ENCODE measurements around the gene PIK3C2G.

PIK3C2G gene

DNA sequence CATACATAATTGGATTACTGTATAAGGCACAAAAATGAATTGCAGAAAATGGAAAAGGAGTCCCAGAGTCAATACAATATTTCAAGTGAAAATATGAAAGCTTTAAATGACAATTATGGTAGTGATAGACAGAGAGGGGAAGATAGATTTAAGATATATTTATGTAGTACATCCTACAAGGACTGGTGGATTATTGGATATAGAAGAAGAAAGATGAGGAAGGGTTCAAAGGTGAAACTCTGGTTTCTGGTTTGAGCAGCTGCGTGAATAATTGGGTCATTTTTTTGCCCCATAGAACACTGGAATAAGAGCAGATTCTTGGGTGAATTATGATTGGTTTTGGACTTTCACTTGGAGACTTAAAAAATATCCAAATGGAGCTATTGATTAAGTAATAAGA is 19.4 kb downstream of the PIK3C2G start:
- DNase-seq (ENCODE audit: low read depth, low spot score) = no peak

DNA sequence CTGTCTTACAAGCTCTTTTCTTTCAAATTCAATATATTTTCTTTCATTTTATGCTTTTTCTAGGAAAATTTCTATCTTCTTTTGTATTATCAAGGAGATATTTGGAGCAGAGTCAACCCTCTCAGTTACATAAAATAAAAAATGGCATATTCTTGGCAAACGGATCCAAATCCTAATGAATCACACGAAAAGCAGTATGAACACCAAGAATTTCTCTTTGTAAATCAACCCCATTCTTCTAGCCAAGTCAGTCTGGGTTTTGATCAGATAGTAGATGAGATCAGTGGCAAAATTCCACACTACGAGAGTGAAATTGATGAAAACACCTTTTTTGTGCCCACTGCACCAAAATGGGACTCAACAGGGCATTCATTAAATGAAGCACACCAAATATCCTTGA is 20.6 kb downstream of the PIK3C2G start:
- DNase-seq (ENCODE audit: low read depth, low spot score) = peak; percentile 8

DNA sequence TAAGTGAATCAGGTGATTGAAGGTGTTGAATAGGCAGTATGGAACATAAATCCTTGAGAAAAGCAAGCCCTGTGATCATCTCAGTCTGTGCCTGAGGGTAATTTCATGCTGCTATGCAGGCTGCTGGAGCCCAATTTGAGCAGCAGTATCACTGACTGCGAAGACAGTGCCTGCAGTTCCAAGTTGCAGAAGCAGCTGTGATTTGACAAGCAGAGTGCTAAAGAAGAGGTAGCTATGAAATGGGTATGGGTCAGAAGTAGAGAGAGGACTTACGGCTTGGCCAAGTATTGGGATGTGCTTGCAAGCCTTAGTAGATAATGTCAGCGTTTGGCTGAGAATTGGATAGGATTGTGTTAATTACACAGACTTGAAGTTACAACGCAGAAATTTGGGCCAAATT is 22.5 kb downstream of the PIK3C2G start:
- DNase-seq (ENCODE audit: low read depth, low spot score) = no peak

DNA sequence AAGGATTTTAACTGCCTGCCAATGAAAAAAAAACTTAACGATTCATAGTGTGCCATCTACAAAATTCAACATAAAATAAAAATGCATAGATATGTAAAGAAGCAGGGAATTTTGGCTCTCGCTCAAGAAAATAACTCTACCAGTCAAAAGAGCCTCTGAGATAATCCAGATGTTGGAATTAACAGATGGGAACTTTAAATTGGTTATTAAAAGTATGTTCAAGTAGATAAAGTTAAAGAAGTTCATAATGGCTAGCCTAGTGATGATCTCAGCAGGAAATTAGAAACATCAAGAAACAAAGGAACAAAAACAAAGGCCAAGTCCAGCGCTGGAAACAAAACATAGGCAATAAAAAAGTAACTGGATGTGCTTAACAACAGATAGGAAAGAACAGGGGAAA is 23.1 kb downstream of the PIK3C2G start:
- DNase-seq (ENCODE audit: low read depth, low spot score) = no peak

DNA sequence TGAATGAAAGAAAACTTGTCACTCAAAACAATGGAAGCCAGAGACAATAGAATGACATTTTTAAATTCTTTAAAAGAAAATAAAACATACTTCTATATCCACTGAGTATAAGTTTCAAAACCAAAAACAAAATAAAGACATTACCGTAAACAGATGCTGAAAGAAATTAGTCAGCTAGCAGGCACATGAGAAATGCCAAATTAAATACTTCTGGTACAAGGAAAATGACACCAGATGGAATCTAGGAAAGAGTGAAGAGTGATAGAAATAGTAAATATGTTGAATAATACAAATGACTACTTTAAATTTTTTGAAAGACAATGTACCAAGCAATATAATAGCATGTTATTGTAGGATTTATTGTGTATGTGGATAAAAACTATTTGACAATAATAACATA is 23.8 kb downstream of the PIK3C2G start:
- DNase-seq (ENCODE audit: low read depth, low spot score) = no peak

DNA sequence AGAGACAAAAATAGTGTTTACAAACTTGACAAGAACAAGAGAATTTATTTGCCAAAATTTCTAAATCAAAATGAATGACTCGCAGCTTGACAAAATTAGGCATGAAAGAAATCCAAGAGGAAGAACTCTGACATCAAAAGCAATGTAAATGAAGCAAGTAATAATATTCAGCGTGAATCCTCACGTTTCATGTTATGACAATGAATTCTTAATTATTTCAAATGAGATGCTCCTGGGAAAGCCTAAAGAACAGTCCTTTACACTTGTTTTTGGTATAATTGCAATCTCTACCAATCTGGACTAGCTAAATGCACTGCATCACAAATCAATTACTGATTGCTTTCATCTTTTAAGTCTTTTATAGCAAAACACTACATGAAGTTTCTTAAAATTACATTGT is 29.1 kb downstream of the PIK3C2G start:
- no peak for DNase-seq (ENCODE audit: low read depth, low spot score)

DNA sequence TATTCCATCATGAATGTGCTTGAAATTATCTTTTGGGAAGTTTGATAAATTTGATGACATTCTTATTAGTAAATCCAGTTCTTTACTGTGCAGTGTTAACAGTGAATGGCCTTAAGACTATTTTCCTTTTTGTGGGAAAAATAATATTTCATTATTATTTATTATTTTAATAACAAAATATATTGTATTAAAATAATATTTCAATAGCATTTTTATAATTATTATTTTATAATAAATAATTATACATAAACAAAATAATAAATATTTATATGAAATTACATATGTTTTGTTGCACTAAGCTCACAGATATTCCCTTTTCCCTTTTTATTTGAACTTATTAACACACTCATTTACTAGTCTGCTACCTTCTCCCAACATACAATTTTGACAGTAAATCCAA is 33.6 kb downstream of the PIK3C2G start:
- DNase-seq (ENCODE audit: low read depth, low spot score) = no peak

DNA sequence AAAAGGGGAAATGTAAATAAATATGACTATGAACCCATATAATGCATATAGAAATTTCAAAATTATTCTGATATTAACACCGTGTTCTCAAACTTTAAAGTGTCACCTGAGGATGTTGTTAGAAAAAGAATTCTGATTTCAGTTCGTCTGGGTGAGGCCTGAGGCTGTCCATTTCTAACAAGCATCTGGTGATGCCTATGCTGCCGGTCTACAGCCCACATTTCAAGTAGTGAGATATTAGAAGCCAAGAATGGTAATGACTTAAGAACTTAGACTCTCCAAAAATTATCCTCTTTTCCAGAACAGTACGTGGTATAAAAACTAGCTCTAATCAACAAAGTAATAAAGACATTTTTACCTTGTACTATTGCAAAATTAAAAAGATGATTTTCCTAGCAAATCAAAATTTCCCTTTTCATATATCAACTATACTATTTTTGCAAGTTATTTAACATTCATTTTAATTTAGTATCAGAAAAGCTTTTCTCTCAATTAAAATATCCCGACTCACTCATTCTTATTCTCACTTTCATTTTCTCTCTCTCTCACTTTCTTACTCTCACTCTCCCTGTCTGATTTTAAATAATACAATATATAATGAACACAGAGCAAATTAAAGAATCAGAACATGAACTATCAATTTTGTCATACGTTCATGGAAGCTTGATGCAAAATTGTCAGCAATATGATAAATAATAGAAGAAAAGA is 35.0 kb downstream of the PIK3C2G start:
- no peak for DNase-seq (ENCODE audit: low read depth, low spot score)

DNA sequence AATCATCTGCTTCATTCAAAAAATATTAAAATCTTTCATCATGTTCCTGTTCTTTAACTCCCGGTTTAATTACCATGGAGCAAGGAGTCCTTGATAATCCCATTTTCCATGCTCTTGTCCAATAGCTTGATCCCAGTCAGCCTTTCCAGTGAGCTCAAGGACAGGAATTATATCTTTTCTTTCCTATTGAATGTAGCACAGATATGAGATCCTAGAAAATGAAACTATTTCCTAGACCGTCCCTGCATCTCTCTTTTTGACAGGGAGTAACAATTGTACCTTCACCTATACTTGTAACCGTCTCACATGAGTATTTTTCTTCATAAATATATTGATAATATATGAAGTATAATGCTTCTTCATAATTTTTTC is 35.6 kb downstream of the PIK3C2G start:
- DNase-seq (ENCODE audit: low read depth, low spot score) = no peak

DNA sequence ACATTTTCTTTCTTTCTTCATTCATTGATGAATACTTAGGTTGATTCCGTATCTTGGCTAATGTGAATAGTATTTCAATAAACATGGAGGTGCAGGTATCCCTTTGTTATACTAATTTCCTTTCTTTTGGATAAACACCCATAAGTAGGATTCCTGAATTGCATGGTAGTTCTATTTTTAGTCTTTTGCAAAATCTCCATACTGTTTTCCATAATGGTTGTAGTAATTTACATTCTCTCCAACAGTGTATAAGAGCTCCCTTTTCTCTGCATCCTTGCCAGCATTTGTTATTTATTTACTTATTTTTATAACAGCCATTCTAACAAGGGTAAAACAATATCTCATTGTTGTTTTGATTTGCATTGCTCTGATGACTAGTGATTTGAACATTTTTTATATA is 36.6 kb downstream of the PIK3C2G start:
- DNase-seq (ENCODE audit: low read depth, low spot score) = no peak

DNA sequence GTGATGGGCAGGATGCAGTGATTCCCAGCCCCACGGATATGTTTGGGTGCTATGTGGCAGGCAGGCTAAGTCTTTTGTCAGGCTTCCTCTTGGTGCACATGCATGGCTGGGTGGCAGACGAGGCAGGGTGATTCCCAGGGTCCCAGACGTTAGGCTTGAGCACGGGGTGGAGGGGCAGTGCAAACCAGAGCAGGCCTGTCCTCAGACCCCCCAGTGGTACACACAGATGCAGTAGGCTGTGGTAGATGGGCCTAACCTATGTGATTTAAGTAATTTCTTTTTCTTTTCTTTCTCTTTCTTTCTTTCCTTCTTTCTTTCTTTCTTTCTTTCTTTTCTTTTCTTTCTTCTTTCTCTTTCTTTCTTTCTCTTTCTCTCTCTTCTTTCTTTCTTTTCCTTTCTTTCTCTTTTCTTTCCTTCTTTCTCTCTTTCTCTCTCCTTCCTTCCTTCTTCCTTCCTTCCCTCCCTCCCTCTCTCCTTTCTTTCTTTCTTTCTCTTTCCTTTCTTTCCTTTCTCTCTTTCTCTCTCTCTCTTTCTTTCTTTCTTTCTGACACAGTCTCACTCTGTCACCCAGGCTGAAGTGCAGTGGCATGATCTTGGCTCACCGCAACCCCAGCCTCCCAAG is 41.6 kb downstream of the PIK3C2G start:
- DNase-seq (ENCODE audit: low read depth, low spot score) = no peak

DNA sequence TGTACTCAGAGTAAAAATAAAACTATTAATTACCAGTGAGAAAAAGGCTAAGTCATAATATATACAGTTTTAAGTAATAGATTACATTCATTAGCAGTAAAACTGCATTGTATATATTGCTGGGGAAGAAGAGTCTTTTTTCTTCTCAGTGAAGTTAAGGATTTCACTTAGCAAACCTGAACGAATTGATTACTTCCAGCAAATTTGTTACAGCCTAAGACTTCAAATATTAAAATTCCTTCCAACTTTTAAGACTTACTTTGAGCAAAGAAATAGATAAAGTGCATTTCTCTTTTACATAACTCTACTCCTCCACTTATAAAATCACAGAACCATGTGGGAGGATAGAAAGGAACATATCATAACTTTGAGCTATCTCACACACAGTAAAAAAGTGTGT is 43.3 kb downstream of the PIK3C2G start:
- DNase-seq (ENCODE audit: low read depth, low spot score) = no peak

DNA sequence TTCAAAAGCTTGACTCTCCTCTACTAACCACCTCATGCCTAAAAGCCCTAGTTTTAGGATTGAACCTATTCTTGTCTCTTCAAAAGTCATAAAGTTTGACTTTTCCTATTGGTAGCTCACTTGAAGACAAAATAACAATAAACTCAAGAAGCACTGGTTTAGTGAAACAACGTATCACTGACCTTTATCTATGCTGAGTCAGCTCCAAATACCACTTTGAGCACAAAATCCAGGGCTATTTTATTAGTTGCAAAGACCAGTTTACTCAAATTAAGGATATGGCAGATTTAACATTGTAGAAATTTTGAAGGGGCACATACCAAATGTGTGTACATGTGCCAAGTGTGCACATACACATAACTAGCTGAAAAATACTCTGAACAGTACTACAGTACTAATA is 45.0 kb downstream of the PIK3C2G start:
- no peak for DNase-seq (ENCODE audit: low read depth, low spot score)

DNA sequence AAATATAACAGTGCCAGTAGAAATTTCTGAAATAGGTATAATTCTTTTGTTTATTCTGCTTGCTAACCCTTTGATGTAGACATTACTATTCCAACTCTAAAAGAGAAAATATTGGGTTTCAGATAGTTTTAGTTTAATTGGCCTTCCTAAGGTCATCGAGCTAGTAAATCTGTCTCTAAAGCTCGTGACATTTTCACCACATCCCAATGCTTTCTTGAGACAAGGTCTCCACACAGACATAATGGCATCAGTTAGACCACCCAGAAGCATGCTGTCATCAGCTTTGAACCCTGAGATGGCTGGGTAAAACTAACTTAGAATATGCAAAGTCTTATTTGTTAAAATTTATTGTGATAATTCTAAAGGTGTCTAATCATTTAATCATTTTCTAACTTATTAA is 52.0 kb downstream of the PIK3C2G start:
- no peak for DNase-seq (ENCODE audit: low read depth, low spot score)

DNA sequence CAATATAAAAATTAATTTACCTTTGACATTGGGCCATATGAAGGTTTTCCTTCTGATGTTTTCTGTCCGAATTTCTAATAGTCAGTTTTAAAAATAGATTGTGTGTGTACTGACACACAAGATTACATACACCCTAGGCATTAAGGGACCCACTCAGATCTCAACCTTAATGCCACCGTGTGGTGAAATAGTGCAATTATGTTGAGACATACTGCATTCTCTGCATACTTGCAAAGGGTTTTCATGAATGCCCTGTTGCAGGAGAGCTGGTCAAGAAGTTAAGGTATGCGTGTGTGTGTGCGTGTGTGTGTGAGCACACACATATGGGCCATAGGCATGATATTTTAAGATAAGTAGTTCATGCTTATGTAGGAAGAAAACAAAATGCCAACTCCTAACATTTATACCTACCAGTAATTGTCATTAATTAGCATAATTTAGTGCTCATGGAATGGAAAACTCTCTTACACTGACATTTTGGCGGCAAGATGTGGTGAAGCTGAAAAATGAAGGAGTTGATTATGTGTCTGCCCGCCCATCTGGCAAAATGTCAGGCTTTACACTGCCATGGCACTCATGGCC is 58.8 kb downstream of the PIK3C2G start:
- DNase-seq (ENCODE audit: low read depth, low spot score) = peak; percentile 80

DNA sequence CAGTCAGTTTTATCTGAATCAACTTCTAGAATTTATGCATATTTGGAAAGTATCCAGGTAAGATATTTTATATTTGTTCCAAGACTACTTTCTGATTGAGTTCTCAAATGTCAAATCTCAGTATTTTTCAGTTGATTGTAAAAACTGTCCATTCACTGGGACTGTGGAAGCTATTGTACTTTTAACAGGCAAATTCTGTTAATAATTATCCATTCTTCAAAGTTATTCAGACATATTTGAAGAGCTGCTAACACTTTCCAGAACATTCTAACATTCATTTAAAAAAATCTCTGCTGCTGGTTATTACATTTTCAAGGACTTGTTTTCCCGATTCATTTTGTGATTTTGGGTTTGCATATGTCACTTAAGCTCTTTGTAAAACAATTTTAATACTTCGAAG is 59.7 kb downstream of the PIK3C2G start:
- no peak for DNase-seq (ENCODE audit: low read depth, low spot score)

DNA sequence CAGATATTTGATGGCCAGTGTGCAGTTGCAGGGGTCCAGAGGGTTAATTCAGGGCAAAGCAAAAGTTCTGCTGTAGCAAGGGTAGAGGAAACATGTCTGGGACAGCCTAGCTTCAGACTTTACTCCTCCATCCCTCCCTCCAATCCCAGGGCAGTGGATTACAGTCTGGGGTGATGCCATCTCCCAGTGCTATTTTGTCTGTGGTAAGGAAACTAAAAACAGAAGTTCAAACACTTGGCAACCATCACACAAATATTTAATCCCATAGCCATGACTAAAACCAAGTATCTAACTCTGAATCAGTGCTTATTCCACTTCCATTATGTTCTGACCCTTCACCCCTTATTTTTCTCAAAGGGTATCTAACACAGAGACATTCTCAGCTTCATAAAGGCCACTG is 61.8 kb downstream of the PIK3C2G start:
- DNase-seq (ENCODE audit: low read depth, low spot score) = peak; percentile 56

DNA sequence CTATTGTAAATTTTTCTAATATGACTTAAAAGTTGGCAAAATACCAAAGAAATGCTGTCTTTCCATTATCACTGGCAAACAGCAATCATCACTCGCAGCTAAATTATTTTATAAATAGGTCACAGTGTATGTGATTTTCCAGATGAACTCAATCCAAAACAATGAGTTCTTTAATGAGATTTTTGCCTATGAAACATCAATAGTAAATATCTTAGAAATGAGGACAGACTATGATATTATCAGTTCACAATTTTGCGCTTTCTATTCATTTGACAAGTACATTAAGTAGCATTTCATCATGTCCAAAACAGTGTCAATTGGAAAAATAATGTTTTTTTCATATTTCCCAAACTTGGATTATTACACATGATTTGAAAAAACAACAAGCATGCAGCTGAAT is 65.7 kb downstream of the PIK3C2G start:
- DNase-seq (ENCODE audit: low read depth, low spot score) = no peak

DNA sequence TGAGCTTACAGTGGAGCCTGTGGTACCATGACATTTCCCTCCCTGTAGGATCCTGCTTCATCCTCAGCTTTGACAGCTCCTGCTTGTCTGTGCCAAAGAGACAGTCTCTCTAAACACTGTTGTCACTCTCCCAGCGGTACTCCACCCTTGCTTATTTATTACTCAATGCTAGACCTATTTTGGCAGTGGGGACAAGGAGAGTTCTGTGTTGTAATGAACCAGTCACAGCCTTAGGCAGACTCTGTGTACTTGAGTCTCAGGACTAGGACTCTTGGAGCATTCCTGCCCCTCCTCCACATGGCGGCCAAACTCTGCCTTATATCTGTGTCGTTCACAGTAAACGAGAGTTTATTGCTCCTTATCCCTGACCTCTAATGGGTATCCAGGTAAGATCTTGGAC is 70.9 kb downstream of the PIK3C2G start:
- DNase-seq (ENCODE audit: low read depth, low spot score) = no peak

DNA sequence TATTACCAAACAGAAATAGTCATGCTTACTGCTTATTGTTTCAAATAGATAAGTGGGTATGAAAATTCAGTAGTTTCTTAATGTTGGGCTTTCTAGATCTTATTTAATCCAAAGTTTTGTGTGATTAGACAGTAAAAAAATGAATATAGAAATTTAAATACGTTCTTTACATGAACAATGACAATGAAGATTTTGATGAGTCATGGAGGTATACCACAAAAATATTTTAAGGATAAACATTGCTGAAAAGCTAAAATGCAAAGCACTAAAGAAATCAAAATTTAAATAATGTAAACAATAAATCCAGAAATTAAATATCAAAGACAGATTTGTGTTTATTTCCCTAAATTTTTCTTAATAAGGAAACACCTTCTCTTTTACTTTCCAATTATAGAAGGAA is 78.3 kb downstream of the PIK3C2G start:
- DNase-seq (ENCODE audit: low read depth, low spot score) = no peak

DNA sequence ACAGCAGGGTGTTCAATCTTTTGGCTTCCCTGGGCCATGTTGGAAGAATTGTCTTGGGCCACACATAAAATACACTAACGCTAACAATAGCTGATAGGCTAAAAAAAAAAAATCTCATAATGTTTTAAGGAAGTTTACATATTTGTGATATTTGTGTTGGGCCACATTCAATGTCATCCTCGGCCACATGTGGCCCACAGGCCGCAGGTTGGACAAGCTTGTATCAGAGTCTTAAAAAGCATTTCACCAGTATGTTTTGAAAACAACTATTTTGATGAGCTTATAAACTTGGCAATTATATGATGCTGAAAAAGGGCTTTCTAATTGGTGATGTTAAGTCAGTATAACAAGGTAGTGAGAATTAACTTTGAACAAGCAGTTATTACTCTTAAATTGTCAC is 78.9 kb downstream of the PIK3C2G start:
- no peak for DNase-seq (ENCODE audit: low read depth, low spot score)

DNA sequence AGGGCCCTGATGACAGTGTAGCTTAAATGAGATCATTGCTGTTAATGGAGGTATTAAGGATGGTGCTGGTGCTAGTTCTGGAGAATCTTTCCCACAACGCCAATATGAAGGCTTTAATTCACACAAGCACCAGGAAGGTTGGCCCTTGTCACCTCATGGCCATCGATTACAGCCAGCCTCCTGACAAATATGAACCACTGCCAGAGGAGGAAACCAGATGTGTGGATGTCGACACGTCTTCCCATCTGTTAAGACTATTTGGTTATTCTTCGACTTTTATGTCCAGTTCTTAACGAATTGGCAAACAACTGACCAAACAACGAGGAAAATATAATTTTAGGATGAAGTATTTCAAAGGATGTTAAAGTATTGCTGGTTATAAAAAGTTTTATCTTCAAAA is 79.5 kb downstream of the PIK3C2G start:
- DNase-seq (ENCODE audit: low read depth, low spot score) = no peak

DNA sequence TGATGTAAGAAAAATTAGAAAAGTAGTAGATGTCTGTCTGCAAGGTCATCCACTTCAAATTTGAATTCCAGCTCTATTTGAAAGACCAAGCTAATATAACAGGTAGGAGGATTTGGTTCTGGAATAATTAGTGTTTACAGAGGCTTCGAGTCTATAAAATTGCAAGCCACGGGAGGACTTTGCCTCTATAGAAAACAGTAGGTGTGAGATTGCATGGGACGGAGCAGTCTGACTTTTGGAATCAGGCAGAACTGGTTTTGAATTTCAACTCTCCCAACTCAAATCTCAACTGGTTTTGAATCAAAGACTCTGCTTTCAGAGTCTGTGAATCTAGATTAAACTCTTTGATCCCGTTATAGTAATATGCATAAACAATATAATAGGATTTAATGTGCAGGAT is 82.4 kb downstream of the PIK3C2G start:
- DNase-seq (ENCODE audit: low read depth, low spot score) = no peak
